ENCODE data around the gene ETV4. TPM values are rescaled to one million over a fixed set of nuclear protein-coding genes. Genes with fewer than 3 reads are reported as not detected.

Gene ETV4
- total and polyA plus RNA-seq, 8 donors = 0.58 to 4.4 (median 1.4) TPM; not detected in 2

GRCh38 chr17:43528988-43529814, 16.9 kb downstream of the ETV4 start:
- H3K4me1 ChIP-seq = peaks cover 16 to 25% (median 20%) of the 10 kb centered on the region in 4 donors
- no peak overlapping the region for H3K27ac ChIP-seq
- intact Hi-C loops (cut with DNase I; ENCODE audit: low total_unique reads) = no loop called here
- peaks cover 15 to 47% (median 43%) of the 10 kb centered on the region in 4 donors for H3K36me3 ChIP-seq
- H3K4me3 ChIP-seq = no peak overlapping the region
- no peaks in the 10 kb centered on the region for H3K27me3 ChIP-seq
- DNase-seq = no peak
- no peaks in the 10 kb centered on the region for H3K9me3 ChIP-seq
- no peak for TF ChIP-seq POLR2A (IDR thresholded peaks at IDR 0.05)
- no peak for TF ChIP-seq POLR2AphosphoS5 (IDR thresholded peaks at IDR 0.05)
- no peak for TF ChIP-seq CTCF (IDR thresholded peaks at IDR 0.05)
- no peak for TF ChIP-seq EP300 (IDR thresholded peaks at IDR 0.05)
- WGBS, 5 donors = 90 to 94% (median 93%) methylated on average over 17 to 20 of the region's 20 CpGs

DNA sequence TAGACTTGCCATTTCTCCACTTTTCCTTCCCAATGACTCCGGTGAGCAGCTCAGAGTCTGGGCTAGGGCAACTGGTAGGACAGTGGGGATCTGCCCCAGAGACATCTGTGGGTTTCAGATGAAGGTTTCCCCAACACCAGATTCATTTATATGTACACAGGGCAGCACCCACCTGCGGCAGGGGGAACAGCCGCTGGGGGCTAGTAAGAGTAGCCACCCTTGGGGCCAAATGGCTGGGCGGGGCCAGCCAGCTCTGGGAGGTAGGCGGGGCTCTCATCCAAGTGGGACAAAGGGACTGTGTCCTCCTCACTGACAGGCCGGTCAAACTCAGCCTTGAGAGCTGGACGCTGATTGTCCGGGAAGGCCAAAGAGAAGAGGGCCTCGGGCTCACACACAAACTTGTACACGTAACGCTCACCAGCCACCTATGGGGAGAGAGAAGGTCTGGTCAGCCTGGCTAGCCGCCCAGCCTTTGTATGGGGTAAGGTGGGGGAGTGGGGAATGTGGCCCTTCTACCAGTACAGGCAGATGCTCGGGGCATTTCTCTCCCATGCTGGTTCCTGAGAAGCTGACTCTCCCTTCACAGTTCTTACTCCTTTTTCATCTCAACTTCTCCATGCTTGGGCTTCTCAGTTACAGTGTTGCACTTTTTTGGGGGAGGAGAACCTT, 17.7 kb downstream of the ETV4 start:
- H3K27ac ChIP-seq = no peak overlapping the region
- H3K9me3 ChIP-seq = no peaks in the 10 kb centered on the region
- peaks cover 21 to 55% (median 50%) of the 10 kb centered on the region in 4 donors for H3K36me3 ChIP-seq
- DNase-seq = peak in 1 of 2 donors; percentile 61
- no peaks in the 10 kb centered on the region for H3K27me3 ChIP-seq
- no peak overlapping the region for H3K4me3 ChIP-seq
- peaks cover 16 to 25% (median 20%) of the 10 kb centered on the region in 4 donors for H3K4me1 ChIP-seq
- no peak for TF ChIP-seq POLR2A (IDR thresholded peaks at IDR 0.05)
- no peak for TF ChIP-seq EP300 (IDR thresholded peaks at IDR 0.05)
- TF ChIP-seq CTCF (IDR thresholded peaks at IDR 0.05) = no peak
- TF ChIP-seq POLR2AphosphoS5 (IDR thresholded peaks at IDR 0.05) = no peak
- intact Hi-C loops (cut with DNase I; ENCODE audit: low total_unique reads) = no loop called here
- WGBS, 5 donors = 51 to 81% (median 69%) methylated on average over 10 to 13 of the region's 13 CpGs

GRCh38 chr17:43526886-43527648, 19.1 kb downstream of the ETV4 start:
- TF ChIP-seq EP300 (IDR thresholded peaks at IDR 0.05) (no peak), CTCF (IDR thresholded peaks at IDR 0.05) (no peak), POLR2AphosphoS5 (IDR thresholded peaks at IDR 0.05) (no peak), POLR2A (IDR thresholded peaks at IDR 0.05) (no peak)
- H3K27me3 ChIP-seq = no peaks in the 10 kb centered on the region
- H3K4me3 ChIP-seq = no peak overlapping the region
- WGBS, 5 donors = 62 to 80% (median 70%) methylated on average over 7 of the region's 7 CpGs
- no peaks in the 10 kb centered on the region for H3K9me3 ChIP-seq
- peaks cover 16 to 25% (median 20%) of the 10 kb centered on the region in 4 donors for H3K4me1 ChIP-seq
- peaks cover 35 to 69% (median 64%) of the 10 kb centered on the region in 4 donors for H3K36me3 ChIP-seq
- no peak for DNase-seq
- H3K27ac ChIP-seq = no peak overlapping the region
- intact Hi-C loops (cut with DNase I; ENCODE audit: low total_unique reads) = no loop called here

- Histone ChIP-seq H3K27ac (no peak overlapping the region), H3K27me3 (no peaks in the 10 kb centered on the region), H3K4me3 (no peak overlapping the region), H3K36me3 (peaks cover 53 to 89% (median 84%) of the 10 kb centered on the region in 4 donors), H3K4me1 (peaks cover 7 to 15% (median 12%) of the 10 kb centered on the region in 4 donors), H3K9me3 (no peaks in the 10 kb centered on the region)
- DNase-seq = no peak
- TF ChIP-seq EP300 (IDR thresholded peaks at IDR 0.05) (no peak), POLR2A (IDR thresholded peaks at IDR 0.05) (no peak), CTCF (IDR thresholded peaks at IDR 0.05) (no peak), POLR2AphosphoS5 (IDR thresholded peaks at IDR 0.05) (no peak)
- WGBS, 5 donors = 82 to 92% (median 89%) methylated on average over 8 of the region's 8 CpGs
- intact Hi-C loops (cut with DNase I; ENCODE audit: low total_unique reads) = no loop called here
Measured at GRCh38 chr17:43524945-43525575, 21.1 kb downstream of the ETV4 start.
